Activated T-cell treated with anti-CD3 and anti-CD28 coated beads for 24 hours (primary cell): ENCODE data around the gene SLX1A.
"Not testable (repeated sequence)": the region's sequence is repeated elsewhere in the genome, so short reads cannot be mapped to it uniquely, and the experiment has no call there.

ENCODE experiments used
- DNase-seq: peaks from one replicate; pipeline ENCODE4 v3.0.0-alpha.2; 2020; ENCODE audit warnings: low read depth

Gene SLX1A

GRCh38 chr16:30193615-30194014, at the start of gene SLX1A, which contains the start of gene BOLA2B:
SLX1A (plus strand) TSS chr16:30193875; CDS start chr16:30194085, 210 bp downstream.
BOLA2B (minus strand) TSS chr16:30193666; CDS start chr16:30193595, 71 bp downstream.
- DNase-seq, result not testable (repeated sequence)

GRCh38 chr16:30144017-30144416, 49.7 kb upstream of the SLX1A start:
- no peak for DNase-seq

GRCh38 chr16:30144917-30145316, 48.8 kb upstream of the SLX1A start:
- DNase-seq, result no peak

GRCh38 chr16:30145657-30146056, 48.0 kb upstream of the SLX1A start:
- DNase-seq, result no peak

GRCh38 chr16:30147843-30148510, 45.7 kb upstream of the SLX1A start:
- no peak for DNase-seq

GRCh38 chr16:30149250-30149930, 44.3 kb upstream of the SLX1A start:
- no peak for DNase-seq

GRCh38 chr16:30151091-30151490, 42.6 kb upstream of the SLX1A start:
- no peak for DNase-seq

- no peak for DNase-seq
Measured at GRCh38 chr16:30152517-30152916, 41.2 kb upstream of the SLX1A start.

- DNase-seq, result no peak
Measured at GRCh38 chr16:30155188-30155587, 38.5 kb upstream of the SLX1A start.

- no peak for DNase-seq
Measured at GRCh38 chr16:30157214-30157613, 36.5 kb upstream of the SLX1A start.

- DNase-seq, result no peak
Measured at GRCh38 chr16:30163538-30163937, 30.1 kb upstream of the SLX1A start.

GRCh38 chr16:30166202-30166902, 27.3 kb upstream of the SLX1A start:
- DNase-seq, result no peak

- DNase-seq, result not testable (repeated sequence)
Measured at GRCh38 chr16:30168746-30169145, 24.9 kb upstream of the SLX1A start.

GRCh38 chr16:30169416-30169815, 24.3 kb upstream of the SLX1A start:
- not testable (repeated sequence) for DNase-seq

GRCh38 chr16:30170145-30170544, 23.5 kb upstream of the SLX1A start:
- not testable (repeated sequence) for DNase-seq

GRCh38 chr16:30173054-30173453, 20.6 kb upstream of the SLX1A start:
- DNase-seq, result no peak

- not testable (repeated sequence) for DNase-seq
Measured at GRCh38 chr16:30176876-30177275, 16.8 kb upstream of the SLX1A start.

GRCh38 chr16:30179195-30179594, 14.5 kb upstream of the SLX1A start:
- no peak for DNase-seq

GRCh38 chr16:30179931-30180330, 13.7 kb upstream of the SLX1A start:
- DNase-seq, result no peak

- DNase-seq, result no peak
Measured at GRCh38 chr16:30180741-30181140, 12.9 kb upstream of the SLX1A start.

GRCh38 chr16:30183233-30184095, 10.2 kb upstream of the SLX1A start, which contains the start of gene CORO1A:
CORO1A (plus strand) TSS chr16:30183602; CDS start chr16:30185210, 1,608 bp downstream.
- peak; percentile 81 for DNase-seq
